Adrenal gland (tissue), 12 donors: Measurements from ENCODE around the gene KRT78. TPM values are rescaled to one million over a fixed set of nuclear protein-coding genes. Genes with fewer than 3 reads are reported as not detected.

Experiments
- DNase-seq, 7 donors: peaks; one replicate each; pipeline ENCODE4 v3.0.0-alpha.2; 2019 to 2020
- H3K27ac ChIP-seq, 5 donors: fragments of 200-600 bp; sonication (generic) in 4 of 5; 1 replicate in 3 of 5; 2 replicates in 2 of 5; pipeline versions ENCODE4 v1.5.1 to v1.8.0; 2016 to 2020; ENCODE audit warnings: mild to moderate bottlenecking in 1 of 5
- H3K27me3 ChIP-seq: fragments of 200-600 bp; 2 replicates; pipeline ENCODE4 v1.8.0; 2021
- H3K36me3 ChIP-seq, 2 donors: fragments of 200-600 bp; replicated peaks in 1 of 2; 1 replicate in 1 of 2; 2 replicates in 1 of 2; pipeline versions ENCODE4 v1.5.1 to v1.8.0; 2018 to 2022
- H3K4me1 ChIP-seq, 2 donors: fragments of 200-600 bp; replicated peaks in 1 of 2; 1 replicate in 1 of 2; 2 replicates in 1 of 2; pipeline versions ENCODE4 v1.5.1 to v1.8.0; 2018 to 2021
- H3K4me3 ChIP-seq, 4 donors: fragments of 200-600 bp; sonication (generic) in 3 of 4; one replicate each; pipeline ENCODE4 v1.5.1; 2016 to 2018
- H3K9me3 ChIP-seq, 3 donors: fragments of 200-600 bp; sonication (generic) in 1 of 3; replicated peaks in 1 of 3; 1 replicate in 2 of 3; 2 replicates in 1 of 3; pipeline versions ENCODE4 v1.5.1 to v1.8.0; 2016 to 2021
- CTCF ChIP-seq, 6 experiments: fragments of 450-650 bp in 4 of 6; fragments of 200-600 bp in 2 of 6; sonication (generic) in 1 of 6; IDR thresholded peaks; 1 replicate in 5 of 6; 2 replicates in 1 of 6; pipeline versions ENCODE4 v1.5.1 to v1.8.0; 2016 to 2021; ENCODE audit warnings: antibody characterized with exemption in 6 of 6, mild to moderate bottlenecking in 2 of 6, moderate library complexity in 1 of 6
- POLR2A ChIP-seq, 2 donors: fragments of 450-650 bp; IDR thresholded peaks; one replicate each; pipeline ENCODE4 v1.6.1; 2017; ENCODE audit warnings: antibody characterized with exemption in 2 of 2, mild to moderate bottlenecking in 2 of 2, moderate library complexity in 1 of 2
- WGBS, 4 donors: extraction: QIAGEN DNeasy Blood & Tissue Kit in 2 of 4; methylation state at CpG; one replicate each; pipeline versions ENCODE4 v1.1.5 to v1.1.7; 2013 to 2017; 5-methylcytosine and 5-hydroxymethylcytosine counted together
- intact Hi-C, 2 donors: fragments of 100-400 bp; cut with DNase I; formaldehyde crosslinking; loops; one replicate each; pipeline versions ENCODE4 v1.14.1 to v1.15.0; 2022 to 2023
- polyA plus RNA-seq, 3 donors: library from polyadenylated mRNA; stranded (reverse); fragments of 200-250 nt in 2 of 3; fragments of 350-450 nt in 1 of 3; fragmentation: Illumina TruSeq in 1 of 3; extraction: RNeasy Lipid Tissue Mini Kit (QIAGEN cat#74804) in 1 of 3; gene quantifications; one replicate each; pipeline ENCODE4 v1.2.3, GENCODE V29; 2013 to 2014
- total RNA-seq, 9 donors: library from RNA; depleted of rRNA in 4 of 9; stranded (reverse); fragments of >200 nt in 4 of 9; fragments of 120-200 nt in 1 of 9; fragmentation: NEBNext Ultra II Directional in 1 of 9; extraction: Animal tissue kit (Norgen Biotek cat#: 25700) in 1 of 9; gene quantifications; one replicate each; pipeline versions ENCODE4 v1.1.0 to v1.2.4, GENCODE V29; 2013 to 2023
- donor health status: healthy with polysubstance abuse.
- donor health status: Bipolar disorder and iron deficiency.
- donor health status: DM: yes; HTN: yes; CAD: no.
- donor health status: DM: no; HTN: no; CAD: no.
- donor health status: DM: no; HTN: no; CAD: no.
- donor health status: DM: yes; HTN: yes; CAD: no.

Gene KRT78
- total and polyA plus RNA-seq, 12 donors = 0.34 TPM; not detected in 11

GRCh38 chr12:52837413-52837741 is 11.4 kb downstream of the KRT78 start:
- no peak overlapping the region for H3K4me3 ChIP-seq
- intact Hi-C loops = no loop called here
- no peak for TF ChIP-seq POLR2A (IDR thresholded peaks at IDR 0.05)
- TF ChIP-seq CTCF (IDR thresholded peaks at IDR 0.05) = no peak
- no peaks in the 10 kb centered on the region for H3K4me1 ChIP-seq
- no peak for DNase-seq
- no peak overlapping the region for H3K27ac ChIP-seq
- H3K27me3 ChIP-seq = peaks cover 18% of the 10 kb centered on the region
- no peaks in the 10 kb centered on the region for H3K36me3 ChIP-seq
- no peaks in the 10 kb centered on the region for H3K9me3 ChIP-seq
- 77 to 88% (median 82%) methylated on average over 8 to 9 of the region's 9 CpGs for WGBS, 4 donors

- no peaks in the 10 kb centered on the region for H3K36me3 ChIP-seq
- intact Hi-C loops = no loop called here
- H3K9me3 ChIP-seq = no peaks in the 10 kb centered on the region
- TF ChIP-seq CTCF (IDR thresholded peaks at IDR 0.05) = no peak
- TF ChIP-seq POLR2A (IDR thresholded peaks at IDR 0.05) = no peak
- no peak overlapping the region for H3K27ac ChIP-seq
- no peak for DNase-seq
- H3K27me3 ChIP-seq = peaks cover 18% of the 10 kb centered on the region
- WGBS, 4 donors = 79 to 89% (median 86%) methylated on average over 9 of the region's 9 CpGs
- H3K4me1 ChIP-seq = no peaks in the 10 kb centered on the region
- H3K4me3 ChIP-seq = no peak overlapping the region
Observed at GRCh38 chr12:52836491-52837412, 12.0 kb downstream of the KRT78 start.

GRCh38 chr12:52836042-52836466 is 12.7 kb downstream of the KRT78 start:
- H3K36me3 ChIP-seq = no peaks in the 10 kb centered on the region
- H3K27ac ChIP-seq = no peak overlapping the region
- no peak for DNase-seq
- WGBS, 4 donors = 67 to 82% (median 73%) methylated on average over 6 to 7 of the region's 7 CpGs
- no peaks in the 10 kb centered on the region for H3K4me1 ChIP-seq
- TF ChIP-seq POLR2A (IDR thresholded peaks at IDR 0.05) = no peak
- no peak for TF ChIP-seq CTCF (IDR thresholded peaks at IDR 0.05)
- H3K4me3 ChIP-seq = no peak overlapping the region
- peaks cover 21% of the 10 kb centered on the region for H3K27me3 ChIP-seq
- intact Hi-C loops = no loop called here
- no peaks in the 10 kb centered on the region for H3K9me3 ChIP-seq

- no peak for TF ChIP-seq POLR2A (IDR thresholded peaks at IDR 0.05)
- TF ChIP-seq CTCF (IDR thresholded peaks at IDR 0.05) = no peak
- H3K27ac ChIP-seq = no peak overlapping the region
- H3K4me3 ChIP-seq = no peak overlapping the region
- H3K9me3 ChIP-seq = no peaks in the 10 kb centered on the region
- H3K36me3 ChIP-seq = no peaks in the 10 kb centered on the region
- H3K27me3 ChIP-seq = peaks cover 21% of the 10 kb centered on the region
- intact Hi-C loops = no loop called here
- no peak for DNase-seq
- H3K4me1 ChIP-seq = no peaks in the 10 kb centered on the region
- 82 to 88% (median 84%) methylated on average over 14 to 15 of the region's 15 CpGs for WGBS, 4 donors
Observed at GRCh38 chr12:52835271-52836041, 13.3 kb downstream of the KRT78 start.
